Neutrophil (primary cell): ENCODE results near the gene RAPGEF2.
A peak's percentile ranks its signal among the peaks of the same experiment; 100 is the strongest.
"Not testable (repeated sequence)": the region's sequence is repeated elsewhere in the genome, so short reads cannot be mapped to it uniquely, and the experiment has no call there.

Source experiments
- H3K27ac ChIP-seq: fragments of 200-600 bp; sonication (generic); 2 replicates; pipeline ENCODE4 v1.5.1; 2016; ENCODE audit warnings: mild to moderate bottlenecking, moderate library complexity
- H3K27me3 ChIP-seq: fragments of 200-600 bp; sonication (generic); 2 replicates; pipeline ENCODE4 v1.6.0; 2016; ENCODE audit warnings: mild to moderate bottlenecking
- H3K36me3 ChIP-seq: fragments of 200-600 bp; sonication (generic); 2 replicates; pipeline ENCODE4 v1.5.1; 2017
- H3K4me1 ChIP-seq, 2 experiments: fragments of 200-600 bp in 1 of 2; sonication (generic) in 1 of 2; 1 replicate in 1 of 2; 2 replicates in 1 of 2; pipeline versions ENCODE4 v1.5.1 to v1.6.1; 2013 to 2016; ENCODE audit warnings: low read depth in 1 of 2, low read length in 1 of 2, mild to moderate bottlenecking in 1 of 2, moderate library complexity in 1 of 2; ENCODE audit not compliant: control insufficient read depth in 1 of 2, insufficient read depth in 1 of 2
- H3K4me3 ChIP-seq, 2 experiments: fragments of 200-600 bp in 1 of 2; sonication (generic) in 1 of 2; 1 replicate in 1 of 2; 2 replicates in 1 of 2; pipeline ENCODE4 v1.5.1; 2013 to 2016; ENCODE audit warnings: low read depth in 1 of 2, low read length in 1 of 2, mild to moderate bottlenecking in 1 of 2, moderate library complexity in 1 of 2
- H3K9me3 ChIP-seq: fragments of 200-600 bp; sonication (generic); 2 replicates; pipeline ENCODE4 v1.5.1; 2016
- TF ChIP-seq, protein P1 (sequence below): fragments of 200-600 bp; sonication (generic); IDR thresholded peaks from 2 replicates; pipeline ENCODE4 v1.5.1; 2016; ENCODE audit warnings: antibody characterized with exemption

The RAPGEF2 gene

DNA sequence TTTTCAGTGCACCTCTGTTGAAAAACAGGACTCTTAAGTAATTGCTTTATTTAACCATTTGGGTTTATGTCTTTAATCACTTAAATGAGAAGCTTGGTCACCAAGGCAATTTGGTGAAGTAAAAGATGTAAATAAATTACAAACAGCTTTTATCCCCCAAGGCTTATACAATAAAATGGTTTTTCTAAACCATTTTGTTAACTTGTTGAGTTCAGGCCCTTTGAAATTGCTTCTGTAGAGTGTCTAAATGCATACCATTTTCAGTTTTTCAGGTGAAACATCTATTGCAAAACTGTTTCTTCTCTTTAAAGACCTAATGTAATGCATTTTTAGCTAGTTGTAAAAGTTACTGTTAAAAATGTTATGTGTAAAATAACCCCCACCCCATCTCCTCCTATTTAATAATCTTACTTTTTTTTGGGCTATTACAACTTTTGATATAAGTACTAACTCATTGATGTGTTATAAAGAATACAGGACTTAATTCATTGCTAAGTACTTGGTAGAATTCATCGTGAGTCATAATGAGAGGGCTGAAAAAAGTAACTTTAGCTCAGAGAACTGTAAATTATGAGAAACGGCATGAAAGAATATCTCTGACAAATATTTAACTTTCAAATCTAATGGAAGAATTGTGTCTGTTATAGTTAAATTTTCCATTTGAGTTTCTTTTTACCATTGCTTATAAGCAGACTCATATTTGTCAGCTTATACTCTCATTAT, 4.5 kb downstream of the RAPGEF2 start:
- TF ChIP-seq, protein P1, sequence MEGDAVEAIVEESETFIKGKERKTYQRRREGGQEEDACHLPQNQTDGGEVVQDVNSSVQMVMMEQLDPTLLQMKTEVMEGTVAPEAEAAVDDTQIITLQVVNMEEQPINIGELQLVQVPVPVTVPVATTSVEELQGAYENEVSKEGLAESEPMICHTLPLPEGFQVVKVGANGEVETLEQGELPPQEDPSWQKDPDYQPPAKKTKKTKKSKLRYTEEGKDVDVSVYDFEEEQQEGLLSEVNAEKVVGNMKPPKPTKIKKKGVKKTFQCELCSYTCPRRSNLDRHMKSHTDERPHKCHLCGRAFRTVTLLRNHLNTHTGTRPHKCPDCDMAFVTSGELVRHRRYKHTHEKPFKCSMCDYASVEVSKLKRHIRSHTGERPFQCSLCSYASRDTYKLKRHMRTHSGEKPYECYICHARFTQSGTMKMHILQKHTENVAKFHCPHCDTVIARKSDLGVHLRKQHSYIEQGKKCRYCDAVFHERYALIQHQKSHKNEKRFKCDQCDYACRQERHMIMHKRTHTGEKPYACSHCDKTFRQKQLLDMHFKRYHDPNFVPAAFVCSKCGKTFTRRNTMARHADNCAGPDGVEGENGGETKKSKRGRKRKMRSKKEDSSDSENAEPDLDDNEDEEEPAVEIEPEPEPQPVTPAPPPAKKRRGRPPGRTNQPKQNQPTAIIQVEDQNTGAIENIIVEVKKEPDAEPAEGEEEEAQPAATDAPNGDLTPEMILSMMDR, result no peak
- H3K27me3 ChIP-seq, result peaks cover 3% of the 10 kb centered on the region
- peak overlapping the region in 1 of 2 experiments; percentile 91 for H3K4me3 ChIP-seq
- no peak overlapping the region for H3K27ac ChIP-seq
- H3K36me3 ChIP-seq, result no peaks in the 10 kb centered on the region
- peaks cover 32 to 35% of the 10 kb centered on the region in 2 experiments for H3K4me1 ChIP-seq
- H3K9me3 ChIP-seq, result no peaks in the 10 kb centered on the region

DNA sequence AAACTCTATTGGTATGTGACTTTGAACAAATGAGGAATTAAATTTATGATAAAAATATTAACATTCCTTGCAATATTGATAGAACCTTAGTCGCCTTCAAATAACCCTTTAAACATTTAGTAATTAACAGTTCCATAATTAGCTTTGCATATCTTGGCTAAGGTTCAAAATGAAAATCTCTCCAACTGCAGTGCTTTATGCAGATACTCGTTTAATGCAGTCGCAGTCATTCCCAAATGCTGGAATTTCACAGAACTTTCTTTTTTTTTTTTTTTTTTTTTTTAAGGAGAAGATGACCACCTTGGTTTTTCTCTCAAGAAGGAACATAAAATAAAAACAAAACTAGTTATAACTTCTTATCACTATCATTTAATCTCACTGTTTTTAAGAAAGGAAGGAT, 5.2 kb downstream of the RAPGEF2 start:
- TF ChIP-seq, protein P1, result no peak
- no peaks in the 10 kb centered on the region for H3K9me3 ChIP-seq
- no peak overlapping the region for H3K27ac ChIP-seq
- H3K27me3 ChIP-seq, result no peaks in the 10 kb centered on the region
- no peaks in the 10 kb centered on the region for H3K36me3 ChIP-seq
- peaks cover 30 to 32% of the 10 kb centered on the region in 2 experiments for H3K4me1 ChIP-seq
- H3K4me3 ChIP-seq, result no peak overlapping the region

DNA sequence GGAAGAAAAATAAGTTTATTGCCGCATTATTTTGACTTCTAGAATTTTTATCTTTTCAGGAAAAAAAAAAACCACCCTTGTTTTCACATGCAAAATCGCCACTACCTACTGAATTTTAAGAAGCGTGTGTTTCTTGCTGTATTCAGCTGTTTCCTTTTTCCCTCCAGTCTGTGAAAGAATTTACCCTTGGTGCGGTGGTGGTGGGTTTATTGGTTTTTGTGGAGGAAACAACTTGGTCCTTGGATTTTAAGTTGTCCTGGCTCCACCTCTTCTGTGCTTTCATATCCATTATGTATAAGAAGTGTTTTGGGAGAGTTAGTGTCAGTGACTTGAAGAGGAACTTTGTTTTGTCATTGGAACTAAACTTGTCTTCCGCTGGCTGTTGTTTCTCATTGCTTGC, 8.1 kb downstream of the RAPGEF2 start:
- H3K9me3 ChIP-seq, result no peaks in the 10 kb centered on the region
- no peaks in the 10 kb centered on the region for H3K36me3 ChIP-seq
- no peak overlapping the region for H3K27ac ChIP-seq
- TF ChIP-seq, protein P1, result no peak
- H3K27me3 ChIP-seq, result no peaks in the 10 kb centered on the region
- no peak overlapping the region for H3K4me3 ChIP-seq
- H3K4me1 ChIP-seq, result peaks cover 10 to 16% of the 10 kb centered on the region in 2 experiments

DNA sequence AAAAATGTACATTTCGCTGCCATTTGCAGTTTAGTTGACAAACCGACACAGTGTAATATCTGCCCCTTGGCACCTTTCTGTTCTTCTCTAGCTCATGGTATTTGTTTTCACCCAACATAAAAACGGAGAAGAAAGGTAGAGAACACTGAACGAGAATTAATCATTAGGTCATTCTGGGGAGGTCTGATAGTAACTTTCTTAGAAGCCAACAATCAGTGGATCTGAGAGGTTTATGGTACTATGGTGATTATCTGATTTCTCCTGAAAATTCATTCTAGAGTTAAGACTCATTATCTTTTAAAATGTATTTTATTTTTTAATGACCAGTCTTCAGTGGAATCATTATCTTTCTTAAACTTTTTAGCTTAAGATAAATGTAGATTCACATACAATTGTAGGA, 8.5 kb downstream of the RAPGEF2 start:
- TF ChIP-seq, protein P1, result no peak
- H3K4me3 ChIP-seq, result no peak overlapping the region
- no peaks in the 10 kb centered on the region for H3K36me3 ChIP-seq
- no peaks in the 10 kb centered on the region for H3K27me3 ChIP-seq
- H3K27ac ChIP-seq, result no peak overlapping the region
- no peaks in the 10 kb centered on the region for H3K9me3 ChIP-seq
- peaks cover 7 to 13% of the 10 kb centered on the region in 2 experiments for H3K4me1 ChIP-seq

DNA sequence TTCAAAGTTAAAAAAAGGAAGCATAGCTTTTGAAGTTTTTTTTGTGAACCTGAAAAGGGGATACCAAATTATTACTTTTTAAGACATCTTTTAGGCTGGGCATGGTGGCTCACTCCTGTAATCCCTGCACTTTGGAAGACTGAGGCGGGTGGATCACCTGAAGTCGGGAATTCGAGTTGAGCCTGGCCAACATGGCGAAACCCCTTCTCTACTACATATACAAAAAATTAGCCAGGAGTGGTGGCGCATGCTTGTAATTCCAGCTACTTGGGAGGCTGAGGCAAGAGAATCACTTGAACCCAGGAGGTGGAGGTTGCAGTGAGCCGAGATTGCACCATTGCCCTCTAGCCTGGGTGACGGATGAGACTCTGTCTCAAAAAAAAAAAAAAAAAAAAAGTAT, 10.5 kb downstream of the RAPGEF2 start:
- H3K27ac ChIP-seq, H3K9me3 ChIP-seq, H3K4me3 ChIP-seq, H3K27me3 ChIP-seq, H3K36me3 ChIP-seq: not testable (repeated sequence)
- peaks cover 16 to 21% of the 10 kb centered on the region in 2 experiments for H3K4me1 ChIP-seq

DNA sequence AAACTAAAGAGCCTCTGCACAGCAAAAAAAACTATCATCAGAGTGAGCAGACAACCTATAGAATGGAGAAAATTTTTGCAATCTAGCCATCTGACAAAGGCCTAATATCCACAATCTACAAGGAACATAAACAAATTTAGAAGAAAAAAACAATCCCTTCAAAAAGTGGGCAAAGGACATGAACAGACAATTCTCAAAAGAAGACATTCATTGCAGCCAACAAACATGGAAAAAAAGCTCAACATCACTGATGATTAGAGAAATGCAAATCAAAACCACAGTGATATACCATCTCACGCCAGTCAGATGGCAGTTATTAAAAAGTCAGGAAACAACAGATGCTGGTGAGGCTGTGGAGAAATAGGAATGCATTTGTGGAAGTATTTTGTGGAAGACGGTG, 13.2 kb downstream of the RAPGEF2 start:
- H3K27me3 ChIP-seq, H3K27ac ChIP-seq, H3K36me3 ChIP-seq, H3K9me3 ChIP-seq, H3K4me3 ChIP-seq: not testable (repeated sequence)
- peaks cover 16 to 23% of the 10 kb centered on the region in 2 experiments for H3K4me1 ChIP-seq

DNA sequence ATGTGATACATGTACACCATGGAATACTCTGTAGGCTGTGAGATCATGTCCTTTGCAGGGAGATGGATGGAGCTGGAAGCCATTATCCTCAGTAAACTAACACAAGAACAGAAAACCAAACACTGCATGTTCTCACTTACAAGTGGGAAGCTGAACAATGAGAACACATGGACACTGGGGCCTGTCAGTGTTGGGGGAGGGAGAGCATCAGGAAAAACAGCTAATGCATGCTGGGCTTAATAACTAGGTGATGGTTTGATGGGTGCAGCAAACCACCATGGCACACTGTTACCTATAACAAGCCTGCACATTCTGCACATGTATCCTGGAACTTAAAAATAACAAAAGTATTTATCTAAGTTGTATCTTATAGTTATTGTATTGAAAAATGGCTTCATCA, 13.8 kb downstream of the RAPGEF2 start:
- peaks cover 16 to 23% of the 10 kb centered on the region in 2 experiments for H3K4me1 ChIP-seq
- H3K27me3 ChIP-seq, H3K36me3 ChIP-seq, H3K9me3 ChIP-seq, H3K4me3 ChIP-seq, H3K27ac ChIP-seq: not testable (repeated sequence)
